Posterior vena cava (tissue), 2 donors: ENCODE results near the gene ZNF79. TPM values are rescaled to one million over a fixed set of nuclear protein-coding genes. Genes with fewer than 3 reads are reported as not detected.

ENCODE experiments used
- DNase-seq: peaks from one replicate; pipeline ENCODE4 v3.0.0-alpha.2; 2020; ENCODE audit warnings: low spot score
- intact Hi-C, 2 donors: fragments of 100-400 bp; cut with DNase I; formaldehyde crosslinking; loops; one replicate each; pipeline versions ENCODE4 v1.14.1 to v1.14.2; 2022 to 2023
- total RNA-seq, 2 donors: library from RNA; stranded (reverse); fragmentation: NEBNext Ultra II Directional; extraction: Animal tissue kit (Norgen Biotek cat#: 25700); gene quantifications; one replicate each; pipeline ENCODE4 v1.2.1, GENCODE V29; 2021
- donor health status: DM: yes; HTN: yes; CAD: no.
- donor health status: DM: yes; HTN: yes; CAD: no.

The ZNF79 gene
- total RNA-seq, 2 donors from 2014 or later: 6.5 to 8.0 TPM

- intact Hi-C loops: no loop called here
- DNase-seq: no peak
Measured at GRCh38 chr9:127482662-127483061, 58.5 kb downstream of the ZNF79 start.

- DNase-seq: no peak
- intact Hi-C loops: no loop called here
Measured at GRCh38 chr9:127485995-127486394, 61.8 kb downstream of the ZNF79 start.

- intact Hi-C loops: no loop called here
- DNase-seq: no peak
Measured at GRCh38 chr9:127488946-127489345, 64.8 kb downstream of the ZNF79 start.

DNA sequence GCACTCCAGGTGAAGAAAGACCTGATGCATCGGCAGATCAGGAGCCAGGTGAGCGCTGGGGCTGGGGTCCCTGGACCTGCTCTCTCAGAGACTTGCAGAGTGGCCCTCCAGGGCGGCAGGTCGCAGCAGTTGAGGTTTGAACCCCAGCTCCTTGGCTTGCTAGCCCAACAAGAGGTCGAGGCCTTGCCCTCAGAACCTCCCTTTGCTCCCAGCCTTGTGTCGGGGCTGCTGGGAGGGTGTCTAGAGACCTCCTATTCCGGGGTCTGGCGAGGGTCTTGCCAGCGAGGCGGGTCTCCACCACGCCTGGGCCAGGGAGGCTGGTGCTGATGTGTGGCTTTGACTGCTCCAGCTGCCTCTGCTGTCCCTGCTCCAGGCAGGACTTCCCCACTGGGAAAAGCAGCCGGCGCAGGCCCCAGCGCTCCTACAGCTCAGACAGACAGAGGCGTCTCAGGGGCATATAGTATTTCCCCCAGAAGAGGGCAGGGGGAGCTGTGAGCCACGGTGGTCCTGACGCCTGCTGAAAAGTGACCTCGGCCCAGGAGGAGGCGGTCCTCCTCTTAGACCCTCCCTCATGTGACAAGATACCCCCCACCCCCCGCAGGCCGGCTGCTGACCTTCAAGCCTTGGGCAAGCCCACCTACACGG is 65.4 kb downstream of the ZNF79 start:
- intact Hi-C loops: no loop called here
- DNase-seq: peak; percentile 74

DNA sequence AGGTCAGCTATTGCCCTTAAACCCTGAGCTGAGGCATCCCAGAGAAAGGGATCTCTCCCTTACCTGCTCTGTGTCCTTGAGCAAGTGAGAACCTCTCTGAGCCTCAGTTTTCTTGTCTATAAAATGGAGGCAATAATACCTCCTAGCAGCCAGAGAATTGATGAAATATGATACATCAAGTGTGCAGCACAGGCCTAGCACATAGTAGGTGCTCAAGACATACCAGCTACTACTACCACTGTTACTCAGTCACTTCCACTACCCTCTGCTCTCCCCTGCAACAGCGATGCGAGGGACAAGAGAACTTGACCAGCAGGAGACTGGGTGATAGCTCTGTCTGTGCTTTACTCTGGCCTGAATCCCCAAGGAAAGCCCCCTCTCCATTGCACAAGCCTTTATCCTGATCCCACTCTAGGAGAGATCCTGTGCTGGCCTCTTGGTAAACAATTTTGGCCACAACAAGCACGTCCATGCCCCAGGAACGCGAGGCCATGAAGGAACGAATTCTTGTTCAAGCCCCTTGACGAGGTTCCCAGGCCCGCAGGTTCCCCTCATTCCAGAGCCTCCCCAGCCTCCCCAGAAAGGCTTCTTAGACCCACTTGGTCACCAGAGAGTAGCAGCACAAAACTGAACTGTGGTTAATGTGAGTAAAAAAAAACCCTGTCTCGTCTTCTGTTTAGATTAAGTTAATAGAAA is 66.5 kb downstream of the ZNF79 start:
- no peak for DNase-seq
- intact Hi-C loops: no loop called here

- intact Hi-C loops: no loop called here
- no peak for DNase-seq
Measured at GRCh38 chr9:127491516-127491915, 67.3 kb downstream of the ZNF79 start.

DNA sequence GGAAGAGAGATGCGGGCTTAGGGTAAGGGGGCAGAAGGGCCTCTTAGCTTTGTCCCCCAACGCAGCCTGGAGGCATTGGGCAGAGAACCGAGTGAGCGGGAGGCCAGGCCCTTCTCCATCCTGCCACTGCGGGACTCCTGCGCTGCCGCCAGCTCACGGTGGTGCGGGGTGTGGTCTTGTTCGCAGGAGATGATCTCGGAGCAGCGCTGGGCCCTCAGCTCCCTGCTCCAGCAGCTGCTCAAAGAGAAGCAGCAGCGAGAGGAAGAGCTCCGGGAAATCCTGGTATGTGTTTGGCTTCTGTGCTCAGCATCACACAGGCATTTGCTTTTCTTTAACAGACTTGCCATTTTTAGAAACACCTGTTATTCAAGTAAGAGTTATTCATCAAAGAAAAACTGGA is 68.4 kb downstream of the ZNF79 start:
- no peak for DNase-seq
- intact Hi-C loops: no loop called here

GRCh38 chr9:127493592-127494303 is 69.6 kb downstream of the ZNF79 start:
- intact Hi-C loops: no loop called here
- no peak for DNase-seq

GRCh38 chr9:127494304-127494702 is 70.1 kb downstream of the ZNF79 start:
- intact Hi-C loops: no loop called here

More at GRCh38 chr9:127494304-127494702, 70.1 kb downstream of the ZNF79 start:
- no peak for DNase-seq

Other genes with a start within 250 kb of the ZNF79 start
- gene GARNL3, start 159.6 kb upstream of the ZNF79 start, total RNA-seq: 10 to 100 TPM; 38.5 to 40.4 TPM
- 10 to 100 TPM; 10.4 to 16.3 TPM for gene SLC2A8, start 27.2 kb upstream of the ZNF79 start, total RNA-seq
- gene RPL12, start 27.0 kb downstream of the ZNF79 start, total RNA-seq: 1,000 to 10,000 TPM in 1 of 2 donors, 100 to 1,000 TPM in 1; 993 to 1,044 TPM
- gene LRSAM1, start 27.1 kb downstream of the ZNF79 start, total RNA-seq: 10 to 100 TPM; 15.6 to 16.9 TPM
- gene STXBP1, start 187.9 kb downstream of the ZNF79 start, total RNA-seq: 10 to 100 TPM; 69.4 to 80.3 TPM